Suprapubic skin (tissue), 4 donors: ENCODE results near the gene TMEM131L. TPM values are rescaled to one million over a fixed set of nuclear protein-coding genes. Genes with fewer than 3 reads are reported as not detected.
"Not testable (repeated sequence)": the region's sequence is repeated elsewhere in the genome, so short reads cannot be mapped to it uniquely, and the experiment has no call there.

Experiments
- DNase-seq, 2 donors: peaks; one replicate each; pipeline ENCODE4 v3.0.0-alpha.2; 2019; ENCODE audit warnings: low spot score in 2 of 2
- H3K27ac ChIP-seq: fragments of 200-600 bp; sonication (generic); one replicate; pipeline ENCODE4 v1.5.1; 2019
- H3K27me3 ChIP-seq: fragments of 200-600 bp; sonication (generic); one replicate; pipeline ENCODE4 v1.5.1; 2019
- H3K36me3 ChIP-seq: fragments of 200-600 bp; sonication (generic); one replicate; pipeline ENCODE4 v1.5.1; 2019
- H3K4me1 ChIP-seq: fragments of 200-600 bp; sonication (generic); one replicate; pipeline ENCODE4 v1.5.1; 2019
- H3K4me3 ChIP-seq: fragments of 200-600 bp; sonication (generic); one replicate; pipeline ENCODE4 v1.5.1; 2019; ENCODE audit warnings: mild to moderate bottlenecking
- H3K9me3 ChIP-seq: fragments of 200-600 bp; sonication (generic); one replicate; pipeline ENCODE4 v1.5.1; 2019
- EP300 ChIP-seq: sonication (generic); formaldehyde crosslinking; IDR thresholded peaks from one replicate; pipeline ENCODE4 v1.6.1; 2017; ENCODE audit warnings: antibody characterized with exemption
- POLR2A ChIP-seq, 2 donors: fragments of 450-650 bp; IDR thresholded peaks; one replicate each; pipeline ENCODE4 v1.6.1; 2017; ENCODE audit warnings: antibody characterized with exemption in 2 of 2, mild to moderate bottlenecking in 2 of 2, moderate library complexity in 2 of 2
- POLR2AphosphoS5 ChIP-seq, 3 donors: sonication (generic); formaldehyde crosslinking; IDR thresholded peaks; one replicate each; pipeline ENCODE4 v1.6.1; 2017; ENCODE audit warnings: antibody characterized with exemption in 3 of 3
- WGBS: methylation state at CpG from one replicate; pipeline ENCODE4 v1.1.5; 2018; 5-methylcytosine and 5-hydroxymethylcytosine counted together
- total RNA-seq, 4 donors: library from RNA; depleted of rRNA; stranded (reverse); fragments of >200 nt; gene quantifications; one replicate each; pipeline ENCODE4 v1.1.0, GENCODE V29; 2016
- TF ChIP-seq, protein P1 (sequence below), 2 donors: fragments of 200-600 bp in 1 of 2; fragments of 450-650 bp in 1 of 2; sonication (generic) in 1 of 2; IDR thresholded peaks; one replicate each; pipeline ENCODE4 v1.5.1; 2016 to 2019; ENCODE audit warnings: antibody characterized with exemption in 2 of 2, mild to moderate bottlenecking in 1 of 2, moderate library complexity in 1 of 2

TMEM131L gene
- total RNA-seq, 4 donors from 2014 or later, result 13.5 to 25.0 (median 17.2) TPM

DNA sequence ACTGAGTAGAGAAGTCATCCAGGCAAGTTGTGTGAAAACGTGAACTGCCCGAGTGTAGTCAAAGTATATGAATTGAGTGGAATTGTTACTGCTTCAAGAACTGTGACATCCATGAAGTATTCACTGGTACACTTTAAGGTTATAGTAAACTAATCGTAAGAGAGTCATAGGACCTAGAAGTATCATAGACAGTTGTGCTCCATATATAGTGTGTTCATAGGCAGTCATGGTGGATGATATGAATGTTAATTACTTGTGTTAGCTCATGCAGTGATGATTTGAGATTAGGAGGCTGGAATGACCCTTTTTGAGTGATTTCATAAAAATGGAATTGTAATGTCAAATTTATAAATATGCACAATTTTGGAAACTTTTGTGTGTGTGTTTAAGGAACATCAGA lies 136.6 kb downstream of the TMEM131L start:
- Histone ChIP-seq H3K9me3 (no peaks in the 10 kb centered on the region), H3K36me3 (peaks cover 76% of the 10 kb centered on the region), H3K27ac (no peak overlapping the region), H3K4me1 (no peaks in the 10 kb centered on the region), H3K27me3 (no peaks in the 10 kb centered on the region), H3K4me3 (no peak overlapping the region)
- no peak for DNase-seq
- TF ChIP-seq POLR2AphosphoS5 (IDR thresholded peaks at IDR 0.05) (no peak), EP300 (no peak), POLR2A (IDR thresholded peaks at IDR 0.05) (no peak)
- TF ChIP-seq, protein P1, sequence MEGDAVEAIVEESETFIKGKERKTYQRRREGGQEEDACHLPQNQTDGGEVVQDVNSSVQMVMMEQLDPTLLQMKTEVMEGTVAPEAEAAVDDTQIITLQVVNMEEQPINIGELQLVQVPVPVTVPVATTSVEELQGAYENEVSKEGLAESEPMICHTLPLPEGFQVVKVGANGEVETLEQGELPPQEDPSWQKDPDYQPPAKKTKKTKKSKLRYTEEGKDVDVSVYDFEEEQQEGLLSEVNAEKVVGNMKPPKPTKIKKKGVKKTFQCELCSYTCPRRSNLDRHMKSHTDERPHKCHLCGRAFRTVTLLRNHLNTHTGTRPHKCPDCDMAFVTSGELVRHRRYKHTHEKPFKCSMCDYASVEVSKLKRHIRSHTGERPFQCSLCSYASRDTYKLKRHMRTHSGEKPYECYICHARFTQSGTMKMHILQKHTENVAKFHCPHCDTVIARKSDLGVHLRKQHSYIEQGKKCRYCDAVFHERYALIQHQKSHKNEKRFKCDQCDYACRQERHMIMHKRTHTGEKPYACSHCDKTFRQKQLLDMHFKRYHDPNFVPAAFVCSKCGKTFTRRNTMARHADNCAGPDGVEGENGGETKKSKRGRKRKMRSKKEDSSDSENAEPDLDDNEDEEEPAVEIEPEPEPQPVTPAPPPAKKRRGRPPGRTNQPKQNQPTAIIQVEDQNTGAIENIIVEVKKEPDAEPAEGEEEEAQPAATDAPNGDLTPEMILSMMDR (IDR thresholded peaks at IDR 0.05), result no peak
- WGBS, result 97% methylated on average over 3 of the region's 3 CpGs

DNA sequence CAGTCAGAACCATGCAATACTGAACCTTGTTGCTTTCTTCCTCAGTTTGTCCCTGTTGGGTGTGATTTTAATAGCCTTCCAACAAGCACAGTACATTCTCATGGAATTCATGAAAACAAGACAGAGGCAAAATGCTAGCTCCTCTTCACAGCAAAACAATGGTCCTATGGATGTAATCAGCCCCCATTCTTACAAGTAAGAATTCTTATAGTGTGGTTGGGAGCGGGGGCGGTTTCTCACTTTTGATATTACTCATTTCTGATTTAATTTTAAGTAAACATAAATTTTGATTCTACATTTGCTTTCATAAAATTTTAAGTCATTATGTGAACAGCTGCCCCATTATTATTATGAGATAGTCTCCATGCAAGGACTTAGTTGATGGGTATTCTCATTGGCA lies 137.1 kb downstream of the TMEM131L start:
- Histone ChIP-seq H3K4me1 (no peaks in the 10 kb centered on the region), H3K36me3 (peaks cover 76% of the 10 kb centered on the region), H3K27ac (no peak overlapping the region), H3K4me3 (no peak overlapping the region), H3K27me3 (no peaks in the 10 kb centered on the region), H3K9me3 (no peaks in the 10 kb centered on the region)
- TF ChIP-seq POLR2AphosphoS5 (IDR thresholded peaks at IDR 0.05) (no peak), POLR2A (IDR thresholded peaks at IDR 0.05) (no peak), EP300 (no peak)
- TF ChIP-seq, protein P1 (IDR thresholded peaks at IDR 0.05), result no peak
- DNase-seq, result no peak
- WGBS, result 99% methylated on average over 2 of the region's 2 CpGs

DNA sequence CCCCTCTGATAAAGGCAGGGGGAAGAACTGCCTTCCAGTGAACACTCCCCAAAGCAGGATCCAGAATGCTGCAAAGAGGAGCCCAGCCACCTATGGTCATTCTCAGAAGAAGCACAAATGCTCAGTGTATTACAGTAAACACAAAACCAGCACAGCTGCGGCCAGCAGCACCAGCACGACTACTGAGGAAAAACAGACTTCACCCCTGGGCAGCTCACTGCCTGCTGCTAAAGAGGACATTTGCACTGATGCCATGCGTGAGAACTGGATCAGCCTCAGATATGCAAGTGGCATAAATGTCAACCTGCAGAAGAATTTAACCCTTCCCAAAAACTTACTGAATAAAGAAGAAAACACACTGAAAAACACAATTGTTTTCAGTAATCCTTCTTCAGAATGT lies 137.7 kb downstream of the TMEM131L start:
- 88% methylated on average over 3 of the region's 3 CpGs for WGBS

DNA sequence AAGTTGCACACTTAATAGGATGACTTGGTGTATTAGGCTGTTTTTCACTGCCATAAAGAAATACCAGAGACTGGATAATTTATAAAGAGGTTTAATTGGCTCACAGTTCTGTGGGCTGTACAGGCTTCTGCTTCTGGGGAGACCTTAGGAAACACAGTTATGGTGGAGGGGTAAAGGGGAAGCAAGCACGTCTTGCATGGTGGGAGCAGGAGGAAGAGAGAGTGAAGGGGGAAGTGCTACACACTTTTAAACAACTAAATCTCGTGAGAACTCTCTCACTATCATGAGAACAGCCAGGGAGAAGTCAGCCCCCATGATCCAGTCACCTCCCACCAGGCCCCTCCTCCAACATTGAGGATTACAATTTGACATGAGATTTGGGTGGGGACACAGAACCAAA lies 142.9 kb downstream of the TMEM131L start:
- peaks cover 38% of the 10 kb centered on the region for H3K36me3 ChIP-seq
- not testable (repeated sequence) for H3K4me3 ChIP-seq, DNase-seq, H3K27ac ChIP-seq, H3K9me3 ChIP-seq, H3K4me1 ChIP-seq, H3K27me3 ChIP-seq
- WGBS, result 75% methylated on average over 2 of the region's 2 CpGs

More for the DNA sequence above, 137.7 kb downstream of the TMEM131L start:
- Histone ChIP-seq H3K9me3 (no peaks in the 10 kb centered on the region), H3K27me3 (no peaks in the 10 kb centered on the region), H3K4me1 (no peaks in the 10 kb centered on the region), H3K4me3 (no peak overlapping the region), H3K27ac (no peak overlapping the region), H3K36me3 (peaks cover 75% of the 10 kb centered on the region)
- no peak for DNase-seq
- TF ChIP-seq POLR2A (IDR thresholded peaks at IDR 0.05) (no peak), EP300 (no peak), POLR2AphosphoS5 (IDR thresholded peaks at IDR 0.05) (no peak)
- TF ChIP-seq, protein P1 (IDR thresholded peaks at IDR 0.05), result no peak

DNA sequence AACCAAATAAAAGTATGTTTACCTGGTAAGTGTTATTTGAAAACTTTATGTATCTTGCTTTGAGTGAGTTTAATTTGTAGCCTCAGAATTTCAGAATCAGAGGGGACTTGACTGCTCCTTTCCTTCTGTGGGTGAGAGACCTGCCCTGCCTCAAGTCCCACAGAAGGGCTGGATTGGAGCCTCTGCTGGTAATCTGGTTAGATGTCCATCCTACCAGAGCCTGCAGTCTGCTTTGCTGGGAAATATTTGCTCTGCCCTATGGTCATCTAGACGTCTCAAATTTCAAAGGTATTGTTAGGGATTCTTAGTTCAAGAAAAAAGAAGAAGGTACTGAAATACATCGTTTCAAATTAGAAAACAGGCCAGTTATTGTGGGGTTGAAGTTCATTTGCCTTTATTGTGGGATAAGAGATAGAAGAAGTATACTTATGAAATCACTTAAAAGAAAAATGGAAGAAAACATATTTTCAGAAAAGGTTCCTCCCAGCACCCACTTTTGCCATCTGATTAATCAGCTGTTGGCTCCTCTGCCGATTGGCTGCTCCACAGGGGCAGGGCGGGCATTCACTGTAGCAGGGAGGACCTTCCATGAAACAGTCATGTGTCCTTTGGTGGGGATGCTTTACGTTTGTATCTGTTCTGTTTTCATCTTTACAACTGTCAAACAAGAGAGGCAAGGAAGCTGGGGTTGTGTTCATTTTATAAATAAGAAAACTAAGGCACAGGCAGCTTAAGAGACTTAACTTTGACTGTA lies 144.6 kb downstream of the TMEM131L start:
- no peaks in the 10 kb centered on the region for H3K4me1 ChIP-seq
- no peaks in the 10 kb centered on the region for H3K9me3 ChIP-seq
- H3K27me3 ChIP-seq, result no peaks in the 10 kb centered on the region
- TF ChIP-seq POLR2A (IDR thresholded peaks at IDR 0.05), result no peak
- no peak for TF ChIP-seq EP300
- no peak for TF ChIP-seq POLR2AphosphoS5 (IDR thresholded peaks at IDR 0.05)
- TF ChIP-seq, protein P1 (IDR thresholded peaks at IDR 0.05), result no peak
- no peak overlapping the region for H3K4me3 ChIP-seq
- H3K36me3 ChIP-seq, result peaks cover 37% of the 10 kb centered on the region
- no peak overlapping the region for H3K27ac ChIP-seq
- no peak for DNase-seq
- WGBS, result 82% methylated on average over 5 of the region's 5 CpGs

DNA sequence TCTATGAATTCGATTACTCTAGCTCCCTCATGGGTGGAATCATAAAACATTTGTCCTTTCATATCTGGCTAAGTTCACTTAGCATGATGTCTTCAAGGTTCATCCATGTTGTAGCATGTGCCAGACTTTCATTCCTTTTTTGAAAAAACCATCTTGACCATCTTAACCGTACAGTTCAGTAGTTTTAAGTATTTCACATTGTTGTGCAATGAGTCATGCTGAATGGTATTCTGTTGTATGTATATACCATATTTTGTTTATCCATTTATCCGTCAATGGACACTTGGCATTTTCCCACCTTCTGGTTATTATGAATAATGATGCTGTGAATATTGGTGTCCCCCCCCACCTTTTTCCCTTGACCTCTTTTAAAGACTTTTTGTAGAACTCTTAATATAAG lies 145.5 kb downstream of the TMEM131L start:
- no peaks in the 10 kb centered on the region for H3K4me1 ChIP-seq
- WGBS, result 95% methylated on average over 3 of the region's 3 CpGs
- H3K27me3 ChIP-seq, result no peaks in the 10 kb centered on the region
- H3K27ac ChIP-seq, result no peak overlapping the region
- H3K9me3 ChIP-seq, result no peaks in the 10 kb centered on the region
- TF ChIP-seq POLR2AphosphoS5 (IDR thresholded peaks at IDR 0.05) (no peak), EP300 (no peak), POLR2A (IDR thresholded peaks at IDR 0.05) (no peak)
- TF ChIP-seq, protein P1 (IDR thresholded peaks at IDR 0.05), result no peak
- H3K4me3 ChIP-seq, result no peak overlapping the region
- peaks cover 31% of the 10 kb centered on the region for H3K36me3 ChIP-seq
- DNase-seq, result no peak
